GM20000 (cell line): ENCODE results near the gene DSG4.

Source experiments
- DNase-seq: peaks from one replicate; pipeline ENCODE4 v3.0.0; 2012; ENCODE audit warnings: low spot score
- CTCF ChIP-seq: IDR thresholded peaks from 2 replicates; pipeline ENCODE4 v1.5.1; 2012; ENCODE audit warnings: mild to moderate bottlenecking, control low read depth; ENCODE audit errors: extremely low read depth, missing control alignments

The DSG4 gene

GRCh38 chr18:31446854-31447253, 70.3 kb downstream of the DSG4 start:
- no peak for TF ChIP-seq CTCF
- DNase-seq = no peak

- no peak for DNase-seq
- TF ChIP-seq CTCF = no peak
Observed at GRCh38 chr18:31447530-31448191, 71.1 kb downstream of the DSG4 start, which contains the start of gene DSG3. Gene DSG3 (plus strand): TSS chr18:31447741. CDS start chr18:31447878, 137 bp downstream.

- no peak for TF ChIP-seq CTCF
Observed at GRCh38 chr18:31450409-31450808, 73.8 kb downstream of the DSG4 start.

GRCh38 chr18:31451625-31452024, 75.0 kb downstream of the DSG4 start:
- no peak for TF ChIP-seq CTCF
- no peak for DNase-seq

More at GRCh38 chr18:31450409-31450808, 73.8 kb downstream of the DSG4 start:
- DNase-seq = no peak

GRCh38 chr18:31454066-31454708, 77.6 kb downstream of the DSG4 start:
- DNase-seq = no peak
- no peak for TF ChIP-seq CTCF
